Naive thymus-derived CD8-positive, alpha-beta T cell (primary cell): ENCODE results near the gene CSMD2. TPM values are rescaled to one million over a fixed set of nuclear protein-coding genes. Genes with fewer than 3 reads are reported as not detected.
A peak's percentile ranks its signal among the peaks of the same experiment; 100 is the strongest.

Experiments used
- ATAC-seq, 2 donors: fragments of 150-1000 bp; cut with Tn5 transposase in 1 of 2; sonication (Bioruptor Pico), chemical (Tn5 transposase) in 1 of 2; 1 replicate in 1 of 2; 2 replicates in 1 of 2; pipeline ENCODE4 v1.10.0; 2021; ENCODE audit warnings: mild to moderate bottlenecking in 2 of 2, moderate library complexity in 2 of 2
- POLR2A ChIA-PET: fragments of 350-600 bp; sonication (Branson Sonifier 250); formaldehyde crosslinking; loops from one replicate; lab custom pipeline; 2021; ENCODE audit warnings: antibody characterized with exemption; lab: Charles Lee
- DNase-seq, 10 donors: peaks; one replicate each; pipeline versions ENCODE4 v3.0.0 to v3.0.0-alpha.2; 2020 to 2022
- H3K27ac Mint-ChIP-seq, 10 donors: one replicate each; pipeline ENCODE4 v1.8.0; 2020 to 2022; ENCODE audit warnings: mild to moderate bottlenecking in 10 of 10, mixed read lengths in 10 of 10, moderate library complexity in 4 of 10, inconsistent platforms in 1 of 10
- H3K27me3 Mint-ChIP-seq, 5 donors: one replicate each; pipeline ENCODE4 v1.8.0; 2021 to 2022; ENCODE audit warnings: mixed read lengths in 5 of 5
- H3K36me3 Mint-ChIP-seq, 3 donors: one replicate each; pipeline ENCODE4 v1.8.0; 2020 to 2022; ENCODE audit warnings: mixed read lengths in 3 of 3, mild to moderate bottlenecking in 2 of 3, inconsistent platforms in 1 of 3
- H3K4me1 Mint-ChIP-seq, 4 donors: one replicate each; pipeline ENCODE4 v1.8.0; 2021 to 2022; ENCODE audit warnings: mixed read lengths in 4 of 4
- H3K4me3 Mint-ChIP-seq, 10 donors: one replicate each; pipeline ENCODE4 v1.8.0; 2020 to 2022; ENCODE audit warnings: mild to moderate bottlenecking in 10 of 10, mixed read lengths in 10 of 10, moderate library complexity in 6 of 10, inconsistent platforms in 1 of 10
- H3K9me3 Mint-ChIP-seq, 9 donors: one replicate each; pipeline ENCODE4 v1.8.0; 2020 to 2022; ENCODE audit warnings: mixed read lengths in 9 of 9, mild to moderate bottlenecking in 3 of 9, inconsistent platforms in 1 of 9, moderate library complexity in 1 of 9
- polyA plus RNA-seq, 3 donors: library from polyadenylated mRNA; unstranded; fragments of 300-500 nt; fragmentation: Illumina TruSeq; gene quantifications; one replicate each; pipeline ENCODE4 v1.2.3, GENCODE V29; 2021
- total RNA-seq, 8 experiments: library from RNA in 2 of 8; stranded (reverse) in 2 of 8; gene quantifications; one replicate each; pipeline ENCODE4 v1.2.3 and lab custom pipeline; 2021 to 2026

CSMD2 gene
- total and polyA plus RNA-seq, 5 experiments from 2014 or later: not detected

- H3K9me3 Mint-ChIP-seq: peaks cover 0 to 8% (median 0%) of the 10 kb centered on the region in 9 donors
- DNase-seq: no peak
- peak overlapping the region in 1 of 10 donors; percentile 31 for H3K27ac Mint-ChIP-seq
- no peaks in the 10 kb centered on the region for H3K36me3 Mint-ChIP-seq
- H3K4me3 Mint-ChIP-seq: no peak overlapping the region
- H3K27me3 Mint-ChIP-seq: peaks cover 2 to 41% (median 13%) of the 10 kb centered on the region in 5 donors
- no peaks in the 10 kb centered on the region for H3K4me1 Mint-ChIP-seq
- no peak for ATAC-seq
- POLR2A ChIA-PET: no interaction called here
These were observed 466.5 kb downstream of the CSMD2 start for GRCh38 chr1:33698361-33699035.

DNA sequence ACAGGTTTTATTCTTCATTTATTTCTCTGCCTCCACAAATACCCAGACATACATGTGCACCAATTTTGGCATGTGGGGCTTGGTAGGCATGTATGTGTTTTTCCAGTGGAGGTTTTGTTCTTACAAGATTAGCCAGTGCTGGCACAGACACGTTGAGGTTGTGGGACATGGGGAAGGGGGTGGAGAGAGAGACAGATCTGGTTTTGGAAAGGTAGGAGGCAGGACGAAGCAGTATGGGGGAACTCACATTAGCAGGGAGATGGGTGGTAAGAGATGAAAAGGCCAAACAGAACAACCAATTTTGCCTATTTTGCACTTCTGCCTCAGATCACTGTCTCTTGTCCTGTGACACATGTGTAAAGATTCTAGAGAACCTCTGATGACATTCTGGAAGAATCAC lies 467.2 kb downstream of the CSMD2 start:
- Mint-ChIP-seq H3K4me3 (no peak overlapping the region), H3K27me3 (peaks cover 5 to 41% (median 16%) of the 10 kb centered on the region in 5 donors), H3K27ac (no peak overlapping the region), H3K4me1 (no peaks in the 10 kb centered on the region), H3K9me3 (peaks cover 0 to 8% (median 0%) of the 10 kb centered on the region in 9 donors), H3K36me3 (no peaks in the 10 kb centered on the region)
- no peak for DNase-seq
- no peak for ATAC-seq
- POLR2A ChIA-PET: no interaction called here

DNA sequence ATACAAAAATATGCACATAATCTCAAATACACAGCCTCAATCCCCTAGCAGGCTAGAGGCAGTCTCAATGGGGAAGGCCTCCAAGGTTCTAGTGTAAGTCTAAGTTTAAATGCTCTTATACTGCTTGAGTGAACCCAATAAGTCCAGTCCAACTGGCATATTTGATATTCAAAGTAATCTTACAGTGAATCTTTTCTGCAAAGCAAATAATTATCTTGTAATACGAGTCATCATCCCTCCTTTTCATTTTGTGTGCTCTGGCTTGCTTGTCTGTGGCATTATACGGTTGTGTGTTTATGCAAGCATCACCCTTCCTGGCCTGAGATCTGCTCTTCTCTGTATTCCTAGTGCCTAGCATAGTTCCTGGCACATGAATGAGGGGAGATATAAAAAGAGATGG lies 468.1 kb downstream of the CSMD2 start:
- no peaks in the 10 kb centered on the region for H3K4me1 Mint-ChIP-seq
- no peak for ATAC-seq

GRCh38 chr1:33696311-33696710 lies 468.7 kb downstream of the CSMD2 start:
- POLR2A ChIA-PET: no interaction called here
- Mint-ChIP-seq H3K4me1 (no peaks in the 10 kb centered on the region), H3K27ac (no peak overlapping the region), H3K9me3 (peaks cover 0 to 8% (median 0%) of the 10 kb centered on the region in 9 donors), H3K4me3 (no peak overlapping the region), H3K27me3 (peaks cover 10 to 49% (median 20%) of the 10 kb centered on the region in 5 donors), H3K36me3 (no peaks in the 10 kb centered on the region)
- no peak for DNase-seq
- ATAC-seq: no peak

More for the DNA sequence above, 468.1 kb downstream of the CSMD2 start:
- DNase-seq: no peak
- POLR2A ChIA-PET: no interaction called here
- Mint-ChIP-seq H3K27me3 (peaks cover 5 to 43% (median 16%) of the 10 kb centered on the region in 5 donors), H3K9me3 (peaks cover 0 to 8% (median 0%) of the 10 kb centered on the region in 9 donors), H3K36me3 (no peaks in the 10 kb centered on the region), H3K27ac (no peak overlapping the region), H3K4me3 (no peak overlapping the region)

DNA sequence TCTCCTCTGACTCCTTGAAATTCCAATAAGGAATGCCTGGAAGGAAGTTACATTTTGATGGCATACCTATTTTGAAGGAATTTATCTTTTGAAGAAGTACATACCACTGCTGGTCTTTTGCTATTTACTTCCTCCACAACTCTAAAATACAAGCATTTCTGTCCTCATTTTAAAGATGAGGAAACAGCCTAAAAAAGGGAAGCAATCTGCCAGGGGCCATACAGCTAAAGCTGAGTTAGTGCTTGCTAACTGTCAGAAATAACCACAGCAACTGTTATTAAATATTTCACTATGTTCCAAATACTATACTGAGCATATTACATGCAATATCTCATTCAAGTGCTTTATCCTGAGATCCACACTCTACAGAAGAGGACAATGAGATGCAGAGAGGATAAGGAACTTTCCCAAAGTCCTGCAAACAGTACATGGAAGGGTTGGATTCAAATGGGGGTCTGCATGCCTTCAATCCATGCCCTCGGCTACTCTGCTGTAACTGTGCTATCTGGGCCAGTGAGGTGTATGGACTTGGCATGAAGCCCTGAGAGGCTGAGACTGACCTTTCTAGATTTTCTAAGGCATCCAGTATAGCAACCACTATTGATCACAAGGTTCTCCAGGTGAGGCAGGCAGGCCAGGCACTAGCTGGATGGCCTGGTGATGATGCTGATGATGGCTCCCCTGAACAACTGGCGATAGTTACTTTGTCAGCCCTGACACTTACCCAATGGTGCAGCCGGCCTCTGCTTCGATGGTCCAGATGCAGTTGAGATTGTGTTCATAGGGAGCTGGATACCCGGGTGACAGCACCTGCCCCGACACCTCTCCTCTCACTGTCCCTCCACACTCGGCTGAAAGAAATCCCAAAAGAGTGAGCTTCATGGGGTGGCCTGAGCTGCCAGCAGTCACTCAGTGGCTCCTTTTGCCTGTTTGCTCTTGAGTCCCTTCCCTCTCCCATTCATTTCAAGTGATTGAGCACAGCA lies 472.5 kb downstream of the CSMD2 start:
- ATAC-seq (no peak), DNase-seq (no peak)
- Mint-ChIP-seq H3K36me3 (no peaks in the 10 kb centered on the region), H3K4me1 (no peaks in the 10 kb centered on the region), H3K4me3 (no peak overlapping the region), H3K27me3 (peaks cover 19 to 58% (median 31%) of the 10 kb centered on the region in 5 donors), H3K27ac (no peak overlapping the region), H3K9me3 (peaks cover 0 to 8% (median 2%) of the 10 kb centered on the region in 9 donors)
- POLR2A ChIA-PET: no interaction called here

DNA sequence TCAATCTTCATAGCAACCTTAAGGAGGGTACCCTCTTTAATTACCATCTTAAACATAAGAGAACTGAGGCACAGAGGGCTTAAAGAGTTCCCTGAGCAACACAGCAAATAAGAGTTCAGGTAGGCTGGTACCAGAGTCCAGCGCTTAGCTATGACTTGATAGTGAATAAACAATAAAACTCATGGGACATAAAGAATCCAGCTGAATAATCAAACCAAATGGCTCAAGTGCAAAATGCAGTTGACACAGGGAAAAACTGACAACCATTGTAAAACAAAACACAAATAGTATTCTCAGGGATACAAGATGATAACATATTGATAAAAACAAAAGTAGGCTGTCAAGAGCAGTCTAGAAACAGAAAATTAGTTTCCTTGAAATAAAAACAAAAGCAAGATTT lies 478.0 kb downstream of the CSMD2 start:
- Mint-ChIP-seq H3K27ac (no peak overlapping the region), H3K36me3 (no peaks in the 10 kb centered on the region), H3K27me3 (peaks cover 34 to 75% (median 60%) of the 10 kb centered on the region in 5 donors), H3K4me1 (no peaks in the 10 kb centered on the region), H3K9me3 (peaks cover 0 to 2% (median 0%) of the 10 kb centered on the region in 9 donors), H3K4me3 (no peak overlapping the region)
- ATAC-seq (no peak), DNase-seq (no peak)
- POLR2A ChIA-PET: no interaction called here

DNA sequence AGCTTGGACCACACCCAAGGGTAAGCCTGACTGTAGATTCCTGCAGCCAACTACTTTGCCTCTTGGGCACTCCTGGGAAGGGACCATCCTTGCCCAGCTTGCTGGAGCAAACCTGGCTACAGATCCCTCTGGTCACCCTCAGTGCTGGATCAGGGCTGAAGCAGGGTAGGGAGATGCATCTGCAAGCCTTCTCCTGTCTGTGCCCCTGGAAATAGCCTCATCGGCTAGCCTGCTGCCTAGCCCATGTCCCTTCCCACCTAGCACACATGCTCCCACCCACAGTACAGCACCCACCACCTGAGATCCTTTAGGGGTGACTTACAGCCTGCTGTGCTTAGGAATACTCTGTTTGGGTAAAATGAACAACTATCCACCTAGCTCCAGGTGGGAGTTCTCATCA lies 478.5 kb downstream of the CSMD2 start:
- no peak for ATAC-seq
- Mint-ChIP-seq H3K36me3 (no peaks in the 10 kb centered on the region), H3K27me3 (peaks cover 36 to 72% (median 59%) of the 10 kb centered on the region in 5 donors)

GRCh38 chr1:33685256-33685655 lies 479.8 kb downstream of the CSMD2 start:
- H3K27ac Mint-ChIP-seq: no peak overlapping the region
- H3K4me3 Mint-ChIP-seq: no peak overlapping the region

More for the DNA sequence above, 478.5 kb downstream of the CSMD2 start:
- no peak for DNase-seq
- peaks cover 0 to 2% (median 0%) of the 10 kb centered on the region in 9 donors for H3K9me3 Mint-ChIP-seq
- H3K4me3 Mint-ChIP-seq: no peak overlapping the region
- H3K4me1 Mint-ChIP-seq: no peaks in the 10 kb centered on the region
- POLR2A ChIA-PET: no interaction called here
- no peak overlapping the region for H3K27ac Mint-ChIP-seq

DNA sequence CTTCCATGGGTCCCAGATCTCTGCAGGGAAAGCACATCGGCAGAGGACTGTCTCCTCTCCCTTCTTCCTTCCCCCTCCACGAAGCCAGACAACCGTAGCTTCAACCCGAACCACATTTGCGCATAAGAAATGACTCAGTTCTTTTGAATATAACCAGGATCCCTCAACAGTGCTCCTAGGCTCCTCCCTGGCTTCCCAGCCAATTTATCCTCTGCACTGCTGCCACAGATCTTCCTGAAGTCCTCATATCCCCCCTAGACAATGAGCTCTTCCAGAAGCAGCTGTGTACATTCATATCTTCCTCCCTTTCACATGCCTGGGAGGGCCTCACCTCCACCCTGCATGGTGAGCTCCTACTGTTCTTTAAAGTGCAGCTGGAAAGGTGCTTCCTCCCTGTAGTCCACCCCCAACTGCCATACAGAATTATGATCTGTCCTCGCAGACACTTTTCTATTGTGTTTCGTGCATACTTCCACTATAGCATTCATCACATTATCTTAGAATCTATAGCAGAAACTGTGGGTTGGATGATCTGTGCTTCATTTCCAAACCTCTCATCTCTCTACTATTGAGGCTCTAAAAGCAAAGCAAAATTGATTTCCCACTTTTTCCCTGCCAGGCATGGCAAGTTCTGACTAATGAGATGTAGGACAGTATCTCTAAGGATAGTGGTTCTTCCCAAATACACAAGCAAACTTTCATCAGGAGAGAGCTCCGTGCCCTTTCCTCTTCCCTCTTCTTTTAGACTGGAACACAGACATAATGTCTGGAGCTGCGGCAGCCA lies 480.4 kb downstream of the CSMD2 start:
- Mint-ChIP-seq H3K4me1 (no peaks in the 10 kb centered on the region), H3K36me3 (no peaks in the 10 kb centered on the region), H3K9me3 (peaks cover 0 to 2% (median 0%) of the 10 kb centered on the region in 9 donors), H3K4me3 (no peak overlapping the region), H3K27ac (peak overlapping the region in 1 of 10 donors; percentile 46), H3K27me3 (peaks cover 29 to 55% (median 49%) of the 10 kb centered on the region in 5 donors)
- ATAC-seq: no peak
- POLR2A ChIA-PET: no interaction called here
- DNase-seq: no peak

More at GRCh38 chr1:33685256-33685655, 479.8 kb downstream of the CSMD2 start:
- Mint-ChIP-seq H3K4me1 (no peaks in the 10 kb centered on the region), H3K27me3 (peaks cover 32 to 59% (median 55%) of the 10 kb centered on the region in 5 donors), H3K36me3 (no peaks in the 10 kb centered on the region), H3K9me3 (peaks cover 0 to 2% (median 0%) of the 10 kb centered on the region in 9 donors)
- no peak for DNase-seq
- POLR2A ChIA-PET: no interaction called here
- ATAC-seq: no peak

- no peak for DNase-seq
- H3K9me3 Mint-ChIP-seq: peaks cover 0 to 3% (median 0%) of the 10 kb centered on the region in 9 donors
- POLR2A ChIA-PET: no interaction called here
- no peaks in the 10 kb centered on the region for H3K4me1 Mint-ChIP-seq
- no peak overlapping the region for H3K4me3 Mint-ChIP-seq
- no peak for ATAC-seq
- H3K36me3 Mint-ChIP-seq: no peaks in the 10 kb centered on the region
- H3K27me3 Mint-ChIP-seq: peaks cover 27 to 54% (median 45%) of the 10 kb centered on the region in 5 donors
- H3K27ac Mint-ChIP-seq: no peak overlapping the region
These were observed 481.1 kb downstream of the CSMD2 start for GRCh38 chr1:33683913-33684312.

- no peak for DNase-seq
These were observed 482.7 kb downstream of the CSMD2 start for GRCh38 chr1:33682371-33682770.

DNA sequence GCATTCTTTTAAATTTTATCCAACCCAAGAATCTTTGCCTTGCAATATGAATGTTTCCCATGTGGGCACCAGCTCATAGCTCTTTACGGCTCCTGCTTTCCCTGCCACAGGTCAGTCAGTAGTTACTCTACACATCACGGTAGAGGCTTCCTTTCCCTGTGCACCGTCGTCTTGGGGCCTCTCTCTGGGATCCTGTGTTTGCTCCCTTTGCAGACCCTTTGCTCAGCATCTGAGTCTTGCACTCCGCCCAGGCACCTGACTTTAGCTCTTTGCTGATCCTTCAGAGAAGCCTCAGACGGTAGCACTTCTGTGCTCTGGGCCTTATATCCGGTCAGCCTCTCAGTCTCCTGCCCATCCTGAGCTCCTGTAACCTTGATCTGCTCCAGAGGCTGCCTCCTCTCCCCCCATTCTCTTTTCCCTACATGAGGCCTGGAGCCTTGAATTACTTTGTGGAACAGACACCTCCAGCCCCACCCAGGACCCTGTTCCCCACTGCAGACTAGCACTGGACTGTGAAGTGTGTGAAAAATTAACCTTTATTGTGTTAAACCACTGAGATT lies 484.7 kb downstream of the CSMD2 start:
- no peaks in the 10 kb centered on the region for H3K4me1 Mint-ChIP-seq
- H3K27ac Mint-ChIP-seq: peak overlapping the region in 1 of 10 donors; percentile 56
- H3K27me3 Mint-ChIP-seq: peaks cover 17 to 30% (median 24%) of the 10 kb centered on the region in 5 donors
- H3K9me3 Mint-ChIP-seq: peaks cover 0 to 10% (median 2%) of the 10 kb centered on the region in 9 donors
- POLR2A ChIA-PET: no interaction called here
- H3K4me3 Mint-ChIP-seq: no peak overlapping the region
- no peak for DNase-seq
- ATAC-seq: no peak
- no peaks in the 10 kb centered on the region for H3K36me3 Mint-ChIP-seq

More at GRCh38 chr1:33682371-33682770, 482.7 kb downstream of the CSMD2 start:
- no peaks in the 10 kb centered on the region for H3K36me3 Mint-ChIP-seq
- peaks cover 25 to 45% (median 42%) of the 10 kb centered on the region in 5 donors for H3K27me3 Mint-ChIP-seq
- no peak overlapping the region for H3K4me3 Mint-ChIP-seq
- no peak overlapping the region for H3K27ac Mint-ChIP-seq
- POLR2A ChIA-PET: no interaction called here
- no peak for ATAC-seq
- H3K4me1 Mint-ChIP-seq: no peaks in the 10 kb centered on the region
- H3K9me3 Mint-ChIP-seq: peaks cover 0 to 10% (median 2%) of the 10 kb centered on the region in 9 donors
